HG03175 (cell line): ENCODE data around the gene HSPA1A.
"Not testable (repeated sequence)": the region's sequence is repeated elsewhere in the genome, so short reads cannot be mapped to it uniquely, and the experiment has no call there.

Experiments
- ATAC-seq: cut with Tn5 transposase; IDR thresholded peaks from one replicate; pipeline ENCODE4 v1.9.1; 2021; ENCODE audit warnings: mild to moderate bottlenecking, moderate library complexity; ENCODE audit not compliant: unreplicated experiment

Gene HSPA1A

GRCh38 chr6:31806470-31807272 lies 8.7 kb upstream of the HSPA1A start, which contains the start of gene LSM2:
Gene LSM2, minus strand, starts transcription at chr6:31806966. Its CDS starts 209 bp downstream, at chr6:31806757.
- peak; percentile 89 for ATAC-seq

GRCh38 chr6:31808599-31808998 lies 6.7 kb upstream of the HSPA1A start:
- ATAC-seq = not testable (repeated sequence)

- ATAC-seq = no peak
These were observed 3.7 kb upstream of the HSPA1A start for GRCh38 chr6:31811645-31812044.

GRCh38 chr6:31813465-31813849 lies 1.9 kb upstream of the HSPA1A start:
- no peak for ATAC-seq

- ATAC-seq = no peak
These were observed 692 bp upstream of the HSPA1A start for GRCh38 chr6:31814677-31815024.

GRCh38 chr6:31817133-31817928 lies 2.0 kb downstream of the HSPA1A start:
- ATAC-seq = not testable (repeated sequence)

GRCh38 chr6:31817929-31818511 lies 2.7 kb downstream of the HSPA1A start:
- not testable (repeated sequence) for ATAC-seq

- no peak for ATAC-seq
These were observed 4.5 kb downstream of the HSPA1A start for GRCh38 chr6:31819871-31820299.

GRCh38 chr6:31820399-31820798 lies 5.1 kb downstream of the HSPA1A start:
- not testable (repeated sequence) for ATAC-seq

- peak; percentile 47 for ATAC-seq
These were observed 6.1 kb downstream of the HSPA1A start for GRCh38 chr6:31821301-31822035.

GRCh38 chr6:31822036-31822821 lies 6.9 kb downstream of the HSPA1A start:
- ATAC-seq = peak; percentile 33

- not testable (repeated sequence) for ATAC-seq
These were observed 8.4 kb downstream of the HSPA1A start for GRCh38 chr6:31823592-31824196.

GRCh38 chr6:31825553-31825952 lies 10.2 kb downstream of the HSPA1A start:
- no peak for ATAC-seq

- no peak for ATAC-seq
These were observed 11.5 kb downstream of the HSPA1A start for GRCh38 chr6:31826793-31827285.

GRCh38 chr6:31827286-31828079 lies 12.1 kb downstream of the HSPA1A start, which contains the start of gene HSPA1B:
Gene HSPA1B, plus strand, starts transcription at chr6:31827738. Its CDS starts 213 bp downstream, at chr6:31827951.
- ATAC-seq = peak; percentile 74

GRCh38 chr6:31829633-31830283 lies 14.4 kb downstream of the HSPA1A start:
- no peak for ATAC-seq

GRCh38 chr6:31830886-31831335 lies 15.6 kb downstream of the HSPA1A start:
- no peak for ATAC-seq
